Omental fat pad (tissue), 4 donors: ENCODE measurements around the gene ESR1. TPM values are rescaled to one million over a fixed set of nuclear protein-coding genes. Genes with fewer than 3 reads are reported as not detected.

Experiments
- ATAC-seq: fragments of 150-250 bp; one replicate; pipeline ENCODE4 v1.9.1; 2016; ENCODE audit warnings: mild to moderate bottlenecking, moderate library complexity; ENCODE audit not compliant: low FRiP score
- DNase-seq: peaks from one replicate; pipeline ENCODE4 v3.0.0-alpha.2; 2019; ENCODE audit warnings: low spot score
- CTCF ChIP-seq, 3 donors: fragments of 450-650 bp; IDR thresholded peaks; one replicate each; pipeline ENCODE4 v1.5.1; 2016 to 2017; ENCODE audit warnings: antibody characterized with exemption in 3 of 3, mild to moderate bottlenecking in 3 of 3, moderate library complexity in 2 of 3
- total RNA-seq, 4 donors: library from RNA; depleted of rRNA; stranded (reverse); fragments of >200 nt; gene quantifications; one replicate each; pipeline ENCODE4 v1.1.0, GENCODE V29; 2016

ESR1 gene
- total RNA-seq, 4 donors from 2014 or later = 2.3 to 4.9 (median 3.8) TPM

- no peak for ATAC-seq
- DNase-seq = no peak
- no peak for TF ChIP-seq CTCF (IDR thresholded peaks at IDR 0.05)
These were observed 242.0 kb downstream of the ESR1 start for GRCh38 chr6:152049502-152049901.

GRCh38 chr6:152050451-152051195 lies 243.1 kb downstream of the ESR1 start:
- TF ChIP-seq CTCF (IDR thresholded peaks at IDR 0.05) = no peak
- ATAC-seq (no peak), DNase-seq (no peak)

GRCh38 chr6:152052061-152052460 lies 244.6 kb downstream of the ESR1 start:
- TF ChIP-seq CTCF (IDR thresholded peaks at IDR 0.05) = no peak
- no peak for DNase-seq
- no peak for ATAC-seq

GRCh38 chr6:152053332-152053731 lies 245.8 kb downstream of the ESR1 start:
- DNase-seq = no peak
- no peak for TF ChIP-seq CTCF (IDR thresholded peaks at IDR 0.05)
- ATAC-seq = no peak

- no peak for DNase-seq
- TF ChIP-seq CTCF (IDR thresholded peaks at IDR 0.05) = no peak
- ATAC-seq = peak; percentile 83
These were observed 247.0 kb downstream of the ESR1 start for GRCh38 chr6:152054441-152054840.

GRCh38 chr6:152055517-152055916 lies 248.0 kb downstream of the ESR1 start:
- ATAC-seq (no peak), DNase-seq (no peak)
- no peak for TF ChIP-seq CTCF (IDR thresholded peaks at IDR 0.05)

GRCh38 chr6:152057832-152058498 lies 250.5 kb downstream of the ESR1 start:
- no peak for ATAC-seq
- no peak for DNase-seq
- TF ChIP-seq CTCF (IDR thresholded peaks at IDR 0.05) = no peak
